DMS153 (cell line): ENCODE results near the gene ARL13B.

Source experiments
- DNase-seq: peaks from one replicate; lab custom pipeline; 2025; lab: John Stamatoyannopoulos, UW

The ARL13B gene

DNA sequence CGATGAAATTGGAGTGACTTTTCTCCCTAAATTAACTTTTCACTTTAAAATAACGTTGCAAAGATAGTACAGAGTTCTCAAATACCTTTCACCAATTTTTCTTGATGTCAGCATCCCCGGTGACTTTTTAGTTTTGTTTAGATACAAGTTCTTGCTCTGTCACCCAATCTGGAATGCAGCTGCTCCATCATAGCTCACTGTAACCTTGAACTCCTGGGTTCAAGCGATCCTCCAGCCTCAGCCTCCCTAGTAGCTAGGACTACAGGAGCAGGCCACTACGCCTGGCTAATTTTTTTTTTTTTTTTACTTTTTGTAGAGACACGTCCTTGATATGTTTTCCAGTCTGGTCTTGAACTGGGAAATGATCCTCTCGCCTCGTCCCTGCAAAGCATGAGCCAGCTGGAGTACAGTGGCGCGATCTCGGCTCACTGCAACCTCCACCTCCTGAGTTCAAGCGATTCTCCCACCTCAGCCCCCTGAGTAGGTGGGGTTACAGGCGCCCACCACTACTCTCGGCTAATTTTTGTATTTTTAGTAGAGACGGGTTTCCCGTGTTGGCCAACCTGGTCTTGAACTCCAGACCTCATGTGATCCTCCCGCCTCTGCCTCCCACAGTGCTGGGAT, 83.7 kb downstream of the ARL13B start:
- no peak for DNase-seq

DNA sequence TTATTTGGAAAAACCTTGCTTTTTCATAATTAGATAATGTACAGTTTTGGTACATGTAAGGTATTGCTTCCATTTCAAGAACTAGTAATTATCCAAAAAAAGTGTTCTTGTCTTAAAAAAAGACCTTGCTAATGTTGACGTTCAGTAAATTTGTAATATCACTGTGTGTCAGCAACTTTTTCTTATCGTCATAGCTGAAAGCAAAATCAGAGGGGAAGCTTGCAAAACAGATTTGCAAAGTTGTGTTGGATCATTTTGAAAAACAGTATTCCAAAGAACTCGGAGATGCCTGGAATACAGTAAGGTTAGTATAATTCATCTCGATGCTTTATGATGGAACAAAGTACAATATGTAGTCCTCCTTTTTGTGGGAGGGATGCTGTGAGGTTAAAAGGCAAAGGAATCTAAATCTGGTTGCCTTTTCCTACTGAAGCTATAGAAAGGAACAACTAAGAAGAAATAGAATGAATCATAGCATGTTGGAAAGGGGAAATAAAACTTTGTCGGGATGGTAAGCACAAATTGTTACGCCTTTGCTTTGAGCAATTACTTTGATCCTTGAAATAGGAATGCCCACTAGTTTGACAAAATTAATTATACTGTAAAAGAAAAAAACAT, 84.4 kb downstream of the ARL13B start:
- no peak for DNase-seq

DNA sequence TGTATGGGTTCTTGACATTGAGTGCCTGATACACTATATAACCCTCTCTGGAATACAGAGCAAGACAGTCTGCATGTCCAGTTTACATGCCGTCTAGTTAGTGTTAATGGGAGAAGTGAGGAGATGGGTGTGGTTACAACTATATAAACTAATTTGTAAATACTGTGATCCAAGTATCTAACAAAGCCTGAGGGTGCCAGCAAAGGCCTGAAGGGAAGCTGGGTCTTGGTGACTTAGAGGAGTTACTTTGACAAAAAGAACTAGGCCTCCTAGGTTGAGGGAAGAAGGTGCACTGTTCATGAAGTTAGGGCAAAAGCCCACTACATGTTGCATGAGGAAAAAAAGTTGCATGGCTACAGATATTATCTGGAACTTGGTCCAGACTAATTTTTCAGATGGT, 85.2 kb downstream of the ARL13B start:
- DNase-seq: no peak

DNA sequence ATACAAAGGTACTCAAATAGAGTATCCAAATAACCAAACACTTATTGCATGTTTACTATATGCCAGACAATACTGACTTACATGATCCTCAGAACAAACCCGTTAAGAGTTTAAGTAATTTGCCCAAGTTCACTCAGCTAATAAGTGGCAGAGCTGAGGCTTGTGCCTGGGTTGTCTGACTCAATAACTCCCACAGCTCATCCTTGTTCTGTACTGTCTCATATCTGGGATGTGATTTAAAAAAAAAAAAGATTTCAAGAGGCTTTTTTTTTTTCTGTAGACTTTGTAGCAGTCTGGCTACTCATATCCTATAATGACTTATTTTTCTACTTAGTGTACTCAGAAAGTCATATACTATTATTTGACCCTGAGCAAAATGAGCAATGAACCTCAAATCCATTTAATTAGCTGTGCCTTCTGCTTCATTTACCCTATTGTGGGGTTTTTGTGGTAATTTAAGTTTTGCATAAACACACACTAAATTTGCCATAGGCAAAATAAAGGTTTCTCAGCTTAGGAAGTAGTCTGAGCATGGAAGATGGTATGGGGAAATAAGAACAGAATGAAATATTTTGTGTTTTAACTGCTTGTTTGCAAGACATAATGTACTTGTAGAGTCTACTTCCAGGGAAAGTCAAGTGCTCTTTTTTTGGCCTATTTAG, 86.0 kb downstream of the ARL13B start:
- DNase-seq: no peak

GRCh38 chr3:94066506-94067500, 86.8 kb downstream of the ARL13B start:
- no peak for DNase-seq

DNA sequence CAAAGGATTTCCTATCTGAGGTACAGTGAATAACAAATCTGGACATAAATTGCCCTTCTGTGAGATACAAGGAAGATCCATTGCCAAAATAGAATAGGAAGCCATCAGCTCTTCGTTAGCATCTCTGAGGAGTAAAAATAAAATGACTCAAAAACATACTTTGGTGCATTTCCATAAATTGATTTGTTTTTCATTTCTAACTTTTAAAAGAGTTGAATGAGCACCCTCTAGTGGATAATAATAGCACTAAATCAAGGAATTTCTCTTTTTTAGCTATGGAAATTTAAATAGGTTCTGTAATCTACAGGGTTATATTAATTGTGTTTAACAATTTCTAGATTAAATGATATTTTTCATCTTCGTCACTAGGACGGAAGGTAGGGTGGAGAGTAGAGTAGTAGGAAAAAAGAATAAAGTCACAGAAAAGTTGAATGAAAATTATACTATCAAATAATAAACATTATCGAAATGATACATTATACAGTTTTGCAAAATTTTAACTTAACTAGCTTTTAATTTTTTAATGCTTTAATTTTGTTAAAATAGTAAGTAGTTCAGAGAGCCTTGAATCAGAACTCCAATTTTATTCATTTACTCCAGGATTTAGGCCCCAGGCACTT, 89.3 kb downstream of the ARL13B start:
- no peak for DNase-seq

DNA sequence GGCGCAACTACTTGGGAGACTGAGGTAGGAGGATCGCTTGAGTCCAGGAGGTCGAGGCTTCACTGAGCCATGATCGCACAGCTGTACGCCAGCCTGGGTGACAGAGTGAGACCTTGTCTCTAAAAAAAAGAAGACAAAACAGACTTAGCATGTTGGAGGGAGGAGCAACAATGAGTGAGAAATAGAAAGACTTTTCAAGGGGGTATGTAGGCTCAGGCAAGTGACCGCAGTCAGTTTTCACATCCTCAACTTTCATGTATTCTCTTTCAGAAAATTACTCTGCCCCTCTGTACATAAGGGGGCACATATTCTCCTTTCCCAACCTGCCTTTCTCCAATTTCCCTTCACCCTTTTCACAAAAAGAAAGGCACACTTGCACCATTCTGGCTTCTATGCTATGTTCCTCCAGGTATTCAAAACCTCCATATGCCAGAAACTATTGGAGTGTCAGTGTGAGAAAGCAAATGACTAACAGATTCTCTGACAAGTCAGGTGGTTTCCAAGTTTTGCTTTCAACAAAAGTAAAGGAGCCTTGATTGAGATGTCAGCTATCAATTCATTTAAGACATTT, 90.5 kb downstream of the ARL13B start:
- no peak for DNase-seq

DNA sequence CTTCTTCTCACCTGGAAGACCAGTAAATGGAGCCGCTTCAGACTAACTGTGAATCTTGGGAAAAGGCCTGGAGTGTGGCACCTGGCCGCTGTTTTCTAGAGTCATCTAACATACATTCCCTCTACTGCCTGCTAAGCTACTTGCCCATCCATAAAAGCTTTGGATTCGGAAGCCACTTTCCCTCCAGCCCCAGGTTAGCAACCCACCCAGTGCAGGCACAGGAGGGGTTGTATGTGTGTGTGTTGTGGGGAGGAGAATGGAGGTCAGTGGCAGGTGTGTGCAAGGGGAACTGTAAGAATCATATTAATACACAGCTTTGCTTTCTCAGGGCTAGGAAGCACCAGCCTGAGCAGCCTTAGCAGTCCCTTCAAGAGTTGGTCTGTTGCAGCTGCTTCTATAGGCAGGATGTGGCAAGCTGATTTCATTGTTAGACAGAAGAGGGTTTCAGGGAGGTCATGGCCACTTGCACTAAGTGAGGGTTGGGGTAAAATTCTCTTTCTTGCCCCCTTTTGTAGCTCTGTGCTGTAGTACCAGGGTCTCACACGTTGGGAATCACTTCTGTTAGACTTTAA, 91.8 kb downstream of the ARL13B start:
- DNase-seq: no peak

GRCh38 chr3:94076055-94076454, 96.1 kb downstream of the ARL13B start:
- DNase-seq: no peak

- DNase-seq: peak; percentile 30
Measured at GRCh38 chr3:94080552-94080951, 100.6 kb downstream of the ARL13B start.

DNA sequence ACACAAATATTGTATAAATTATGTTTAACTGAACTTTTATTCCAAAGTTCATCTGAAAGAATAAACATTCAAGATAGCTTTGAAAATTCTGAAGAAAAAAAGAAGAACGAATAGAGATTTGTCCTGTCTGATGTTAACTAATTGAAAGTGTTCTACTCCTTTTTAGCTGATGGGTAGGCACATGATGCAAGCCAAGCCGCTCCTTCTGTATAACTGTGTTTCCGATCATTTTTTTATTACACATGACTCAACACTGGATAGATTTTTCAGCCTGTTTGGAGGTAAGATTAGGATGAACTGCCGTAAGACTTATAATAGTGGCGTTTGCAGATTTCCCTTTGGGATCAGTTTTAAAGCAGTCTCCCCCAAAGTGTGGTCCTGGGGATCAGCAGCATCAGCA, 101.9 kb downstream of the ARL13B start:
- DNase-seq: no peak

- DNase-seq: peak; percentile 17
Measured at GRCh38 chr3:94082391-94082937, 102.5 kb downstream of the ARL13B start.

GRCh38 chr3:94083261-94083660, 103.3 kb downstream of the ARL13B start:
- no peak for DNase-seq

DNA sequence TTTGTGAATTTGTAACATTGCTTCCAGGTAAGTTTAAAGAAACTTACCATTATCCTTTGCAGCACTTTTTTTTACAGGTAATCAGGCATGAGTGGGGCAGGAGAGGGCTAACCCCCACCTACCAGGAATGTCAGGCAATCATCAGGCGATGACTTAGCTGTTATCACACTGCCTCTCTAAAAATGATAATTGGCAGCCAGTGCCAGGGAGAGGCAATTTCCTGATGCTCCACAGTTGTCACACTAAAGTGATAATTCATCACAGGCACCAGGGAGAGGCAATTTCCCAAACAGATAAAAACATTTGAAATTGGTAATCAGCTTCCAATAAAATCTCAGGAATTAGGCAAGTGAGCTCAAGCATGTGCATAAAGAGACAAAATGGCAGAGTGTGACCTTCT, 109.2 kb downstream of the ARL13B start:
- no peak for DNase-seq

- DNase-seq: no peak
Measured at GRCh38 chr3:94092086-94092485, 112.1 kb downstream of the ARL13B start.

- DNase-seq: no peak
Measured at GRCh38 chr3:94093151-94093550, 113.2 kb downstream of the ARL13B start.

- no peak for DNase-seq
Measured at GRCh38 chr3:94095111-94095510, 115.2 kb downstream of the ARL13B start.

DNA sequence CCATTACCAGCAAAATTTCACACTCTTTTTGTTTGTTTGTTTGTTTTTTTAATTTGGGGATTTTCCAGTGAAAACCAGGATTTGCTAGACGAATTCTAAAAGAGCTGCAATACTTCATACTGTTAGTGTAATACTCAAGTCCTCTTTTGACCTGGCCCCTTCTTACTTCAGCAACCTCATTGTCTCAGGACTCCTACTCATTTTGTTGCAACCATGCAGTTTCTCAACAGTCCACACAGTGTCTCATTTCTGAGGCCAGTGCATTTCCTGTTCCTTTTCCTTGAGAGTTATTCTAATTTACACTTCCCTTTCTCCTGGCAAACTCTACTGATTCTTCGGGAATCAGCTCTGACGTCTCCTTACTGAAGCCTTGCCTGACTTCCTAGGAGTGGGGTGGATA, 118.5 kb downstream of the ARL13B start:
- DNase-seq: no peak

DNA sequence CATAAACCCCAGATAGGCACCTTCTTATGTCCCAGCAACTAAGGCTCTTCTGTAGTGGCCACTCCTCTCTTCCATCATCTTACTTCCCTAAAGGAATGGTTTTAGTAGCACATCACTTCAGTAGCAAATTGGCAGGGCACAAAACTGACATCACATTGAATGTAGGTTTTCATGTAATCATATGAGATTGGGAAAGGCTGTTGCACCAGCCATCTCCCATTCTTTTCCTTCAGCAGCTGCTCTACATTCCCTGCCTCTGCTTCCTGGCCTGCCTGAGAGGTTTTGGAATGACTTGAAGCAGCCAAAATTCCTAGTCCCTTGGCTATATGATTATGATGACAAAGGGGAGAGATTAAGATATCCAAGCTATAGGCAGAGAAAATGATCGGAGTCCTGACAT, 119.4 kb downstream of the ARL13B start:
- DNase-seq: no peak

GRCh38 chr3:94101860-94102259, 121.9 kb downstream of the ARL13B start:
- no peak for DNase-seq
